GM19397 (cell line): ENCODE data around the gene EPN3.

Experiments
- ATAC-seq: cut with Tn5 transposase; IDR thresholded peaks from one replicate; pipeline ENCODE4 v1.9.1; 2021; ENCODE audit warnings: mild to moderate bottlenecking, moderate library complexity; ENCODE audit not compliant: unreplicated experiment

EPN3 gene

DNA sequence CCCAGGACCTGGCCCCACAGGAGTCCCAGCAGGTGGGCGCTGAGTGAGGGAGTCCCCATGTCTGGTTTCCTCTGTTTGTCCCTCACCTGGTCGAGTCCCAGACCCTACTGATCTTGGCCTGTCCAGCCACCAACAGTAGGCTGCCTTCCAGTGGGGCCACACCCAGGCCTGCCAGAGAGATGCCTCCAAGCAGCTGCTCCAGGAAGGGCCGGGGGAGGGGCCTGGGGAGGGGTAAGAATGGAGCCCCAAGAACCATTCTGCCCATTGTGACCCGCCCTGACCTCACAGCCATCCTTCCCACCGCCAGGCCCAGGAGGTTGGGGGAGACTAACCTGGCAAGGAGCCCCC lies 15.2 kb downstream of the EPN3 start:
- ATAC-seq = no peak

DNA sequence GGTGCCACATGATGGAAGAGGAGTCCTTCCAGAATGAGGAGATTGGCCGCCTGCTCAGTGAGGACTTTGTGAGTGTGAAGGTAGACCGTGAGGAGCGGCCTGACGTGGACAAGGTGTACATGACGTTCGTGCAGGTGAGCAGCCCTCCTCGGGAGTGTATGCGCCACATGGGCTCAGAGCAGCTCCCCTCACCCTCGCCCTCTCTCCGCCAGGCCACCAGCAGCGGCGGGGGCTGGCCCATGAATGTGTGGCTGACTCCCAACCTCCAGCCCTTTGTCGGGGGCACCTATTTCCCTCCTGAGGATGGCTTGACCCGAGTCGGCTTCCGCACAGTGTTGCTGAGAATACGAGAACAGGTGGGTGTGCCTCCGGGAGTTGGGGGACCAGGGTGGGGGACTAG lies 16.3 kb downstream of the EPN3 start:
- ATAC-seq = no peak

DNA sequence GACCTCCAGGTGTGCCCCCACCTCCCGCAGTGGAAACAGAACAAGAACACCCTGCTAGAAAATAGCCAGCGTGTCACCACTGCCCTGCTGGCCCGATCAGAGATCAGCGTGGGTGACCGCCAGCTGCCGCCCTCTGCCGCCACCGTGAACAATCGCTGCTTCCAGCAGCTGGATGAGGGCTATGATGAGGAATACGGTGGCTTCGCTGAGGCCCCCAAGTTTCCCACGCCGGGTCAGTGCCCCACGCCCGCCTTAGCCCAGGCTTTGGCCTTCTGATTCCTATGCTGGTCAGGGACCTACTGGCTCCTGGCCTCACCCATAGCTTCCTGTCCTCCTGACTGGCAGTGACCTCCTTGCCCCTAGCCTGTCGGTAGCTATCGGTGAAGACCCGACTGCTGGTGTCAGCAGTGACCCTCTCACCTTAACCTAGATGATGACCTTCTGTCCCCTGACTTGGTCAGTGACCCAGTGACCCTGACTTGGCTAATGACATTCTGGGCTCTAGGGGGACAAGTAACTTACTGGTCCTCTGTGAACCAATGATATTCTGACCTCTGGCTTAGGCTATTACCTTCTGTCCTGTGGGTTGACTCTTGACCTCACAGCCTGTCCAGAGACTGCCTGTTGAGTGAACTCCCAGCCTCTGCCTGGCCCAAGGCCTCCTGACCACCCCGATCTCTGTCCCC lies 16.9 kb downstream of the EPN3 start:
- no peak for ATAC-seq

DNA sequence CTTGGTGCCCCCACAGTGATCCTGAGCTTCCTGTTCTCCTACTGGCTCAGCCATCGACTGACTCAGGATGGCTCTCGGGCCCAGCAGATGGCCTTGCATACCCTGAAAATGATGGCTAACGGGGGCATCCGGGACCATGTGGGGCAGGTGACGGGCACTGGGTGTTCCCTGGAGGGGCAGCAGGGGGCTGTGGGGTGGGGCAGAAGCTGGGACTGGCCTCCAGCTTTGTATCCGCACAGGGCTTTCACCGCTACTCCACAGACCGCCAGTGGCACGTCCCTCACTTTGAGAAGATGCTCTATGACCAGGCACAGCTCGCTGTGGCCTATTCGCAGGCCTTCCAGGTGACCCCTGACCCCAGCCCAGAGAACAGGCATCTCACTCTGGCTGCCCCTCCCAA lies 17.4 kb downstream of the EPN3 start:
- ATAC-seq = no peak

DNA sequence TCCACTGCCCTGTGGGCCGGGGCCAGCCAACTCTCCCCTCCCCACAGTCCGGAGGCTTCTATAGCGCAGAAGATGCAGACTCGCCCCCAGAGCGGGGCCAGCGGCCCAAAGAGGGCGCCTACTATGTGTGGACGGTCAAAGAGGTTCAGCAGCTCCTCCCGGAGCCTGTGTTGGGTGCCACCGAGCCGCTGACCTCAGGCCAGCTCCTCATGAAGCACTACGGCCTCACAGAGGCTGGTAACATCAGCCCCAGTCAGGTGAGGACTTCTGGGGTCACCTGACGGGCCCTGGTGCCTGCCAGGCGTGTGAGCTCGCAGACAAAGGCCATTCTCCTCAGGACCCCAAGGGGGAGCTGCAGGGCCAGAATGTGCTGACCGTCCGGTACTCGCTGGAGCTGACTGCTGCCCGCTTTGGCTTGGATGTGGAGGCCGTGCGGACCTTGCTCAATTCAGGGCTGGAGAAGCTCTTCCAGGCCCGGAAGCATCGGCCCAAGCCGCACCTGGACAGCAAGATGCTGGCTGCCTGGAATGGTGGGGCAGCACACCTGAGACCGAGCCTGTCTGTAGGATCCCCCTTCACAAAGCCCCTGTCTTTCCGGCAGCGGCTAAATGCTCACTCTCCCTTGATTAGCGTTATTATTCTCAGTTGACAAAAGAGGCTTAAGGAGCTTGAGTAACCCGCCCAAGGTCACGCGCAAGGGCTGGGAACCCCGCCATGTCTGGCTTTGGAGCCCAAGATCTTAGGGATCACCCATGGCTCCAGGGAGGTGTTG lies 18.3 kb downstream of the EPN3 start:
- no peak for ATAC-seq

DNA sequence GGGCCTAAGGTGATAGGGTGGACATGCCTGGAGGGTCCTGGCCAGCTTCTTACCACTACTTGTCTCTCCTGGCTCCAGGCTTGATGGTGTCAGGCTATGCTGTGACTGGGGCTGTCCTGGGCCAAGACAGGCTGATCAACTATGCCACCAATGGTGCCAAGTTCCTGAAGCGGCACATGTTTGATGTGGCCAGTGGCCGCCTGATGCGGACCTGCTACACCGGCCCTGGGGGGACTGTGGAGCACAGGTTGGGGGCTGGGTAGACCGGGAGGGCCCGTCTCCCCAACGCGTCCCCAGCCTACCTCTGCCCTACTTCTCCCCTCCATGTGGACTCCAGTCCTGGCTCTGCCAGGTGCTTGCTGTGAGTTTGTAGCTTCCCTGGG lies 18.9 kb downstream of the EPN3 start:
- no peak for ATAC-seq

DNA sequence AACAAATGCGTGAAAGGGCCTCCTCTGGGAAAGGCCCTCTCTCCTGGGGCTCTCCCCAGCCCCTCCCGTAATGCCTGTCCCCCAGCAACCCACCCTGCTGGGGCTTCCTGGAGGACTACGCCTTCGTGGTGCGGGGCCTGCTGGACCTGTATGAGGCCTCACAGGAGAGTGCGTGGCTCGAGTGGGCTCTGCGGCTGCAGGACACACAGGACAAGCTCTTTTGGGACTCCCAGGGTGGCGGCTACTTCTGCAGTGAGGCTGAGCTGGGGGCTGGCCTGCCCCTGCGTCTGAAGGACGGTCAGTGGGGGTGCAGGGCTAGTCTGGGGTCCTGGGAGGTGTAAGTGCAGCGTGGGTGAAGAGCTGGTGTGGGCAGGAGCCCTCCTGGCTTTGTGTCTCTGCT lies 19.3 kb downstream of the EPN3 start:
- ATAC-seq = no peak

DNA sequence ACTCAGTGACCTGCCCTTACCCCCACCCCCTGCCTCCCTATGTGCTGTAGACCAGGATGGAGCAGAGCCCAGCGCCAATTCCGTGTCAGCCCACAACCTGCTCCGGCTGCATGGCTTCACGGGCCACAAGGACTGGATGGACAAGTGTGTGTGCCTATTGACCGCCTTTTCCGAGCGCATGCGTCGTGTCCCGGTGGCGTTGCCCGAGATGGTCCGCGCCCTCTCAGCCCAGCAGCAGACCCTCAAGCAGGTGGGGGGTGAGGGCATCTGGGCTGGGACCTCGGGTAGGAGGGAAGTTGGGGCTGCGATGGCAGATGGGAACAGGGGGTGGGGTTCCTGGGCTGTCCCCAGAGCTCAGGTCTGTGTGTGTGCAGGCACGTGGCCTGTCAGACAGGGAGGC lies 21.7 kb downstream of the EPN3 start:
- no peak for ATAC-seq

DNA sequence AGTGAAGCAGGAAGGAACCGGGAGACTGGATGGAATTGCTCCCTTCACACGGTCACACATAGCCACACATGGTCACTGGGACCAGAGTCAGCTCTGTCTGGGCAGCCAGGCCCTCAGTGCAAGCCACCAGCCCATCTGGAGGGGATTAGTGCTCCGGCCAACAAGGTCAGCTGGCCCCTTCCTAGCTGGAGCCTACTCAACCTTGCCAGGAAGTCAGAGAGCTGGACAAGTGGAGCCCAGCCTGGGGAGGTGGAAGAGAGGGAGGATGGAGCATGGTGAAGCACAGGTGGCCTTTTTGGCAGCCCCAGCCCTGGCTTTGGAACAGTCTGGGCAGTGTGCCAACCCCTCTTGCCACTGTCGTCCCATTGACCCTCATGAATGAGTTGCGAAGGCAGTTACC lies 24.3 kb downstream of the EPN3 start:
- no peak for ATAC-seq

DNA sequence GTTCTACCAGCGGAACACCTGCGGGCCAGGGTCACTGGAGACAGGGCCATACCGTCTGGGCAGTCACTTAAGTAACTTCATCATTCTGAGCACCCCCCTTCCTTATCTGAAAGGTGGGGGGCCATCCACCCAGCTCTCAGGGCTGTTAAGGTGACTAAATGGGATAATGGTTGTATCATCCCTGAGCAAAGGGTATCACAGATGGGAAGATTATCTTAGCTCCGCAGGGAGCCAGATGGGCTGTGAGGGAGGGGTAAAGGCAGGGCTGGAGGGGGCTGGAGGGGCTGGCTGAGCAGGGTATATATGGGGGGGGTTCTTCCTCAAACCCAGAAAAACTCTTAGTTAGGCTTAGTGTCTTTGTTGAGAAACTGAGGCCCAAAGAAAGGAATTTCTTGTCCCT lies 25.1 kb downstream of the EPN3 start:
- no peak for ATAC-seq

DNA sequence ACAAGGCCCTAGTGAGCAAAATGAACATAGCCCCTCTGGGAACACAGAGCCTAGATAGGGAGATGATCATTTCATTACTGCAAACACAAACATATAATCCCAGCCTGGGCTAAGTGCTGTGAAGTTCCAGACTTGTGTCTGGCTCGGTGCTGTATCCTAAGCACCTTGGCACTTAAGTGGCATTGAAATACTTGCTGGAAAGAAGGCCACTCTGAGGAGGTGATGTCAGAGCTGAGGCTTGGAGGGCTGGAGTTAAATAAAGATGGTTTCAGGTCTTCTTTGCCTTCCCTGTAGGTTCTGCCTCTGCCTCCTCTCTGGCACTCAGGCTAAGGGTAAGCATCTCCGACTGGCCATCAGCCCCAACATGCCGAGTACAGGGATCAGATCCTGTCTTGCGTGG lies 25.6 kb downstream of the EPN3 start:
- ATAC-seq = no peak

DNA sequence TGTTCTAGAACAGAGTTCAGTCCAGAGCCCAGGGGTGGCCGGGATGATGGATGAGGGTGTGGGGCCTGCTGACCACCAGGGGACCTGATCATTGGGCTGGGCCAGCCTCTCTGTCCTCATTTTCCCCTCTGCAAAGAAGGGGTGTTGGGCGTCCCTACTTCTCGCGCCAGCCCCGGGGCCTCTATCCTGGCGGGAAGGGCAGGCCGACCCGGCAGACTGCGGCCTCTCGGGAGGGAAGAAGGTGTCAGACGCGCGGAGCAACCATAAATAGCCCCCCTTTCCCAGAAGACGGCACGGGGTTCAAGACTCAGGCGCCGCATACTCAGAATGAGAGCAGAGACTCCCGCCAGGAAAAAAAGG lies 26.0 kb downstream of the EPN3 start:
- no peak for ATAC-seq

DNA sequence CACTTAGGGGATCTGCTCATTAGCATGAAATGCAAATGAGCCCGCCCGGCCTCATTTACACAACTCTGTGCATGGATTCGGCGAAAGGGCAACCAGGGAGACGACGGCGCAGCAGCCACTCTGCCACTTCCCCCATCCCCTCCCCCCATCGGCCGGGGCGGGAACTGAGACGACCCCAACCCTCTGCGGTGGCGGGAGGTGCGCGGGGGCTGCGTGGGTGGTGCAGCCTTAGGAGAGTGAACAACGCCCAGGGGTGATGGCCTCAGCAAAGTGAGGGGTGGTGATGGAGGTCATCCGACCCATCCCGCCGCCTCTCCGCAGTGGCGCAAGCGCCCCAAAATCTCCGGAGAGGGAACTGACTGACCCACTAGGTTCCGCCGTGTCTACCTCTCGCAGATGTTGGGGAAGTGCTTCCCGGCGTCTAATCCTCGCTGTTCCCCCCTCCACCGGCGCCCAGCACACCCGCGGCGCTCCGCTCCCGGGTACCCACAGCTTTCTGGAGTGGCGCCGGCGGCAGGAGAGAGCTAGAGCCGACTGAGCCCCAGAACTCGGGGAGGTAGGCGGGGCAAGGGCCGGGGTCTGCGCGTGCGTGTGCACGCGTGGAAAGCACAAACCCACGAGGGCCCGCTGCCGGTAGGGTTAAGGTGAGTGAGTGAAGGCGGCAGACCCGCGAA lies 26.5 kb downstream of the EPN3 start:
- ATAC-seq = no peak

DNA sequence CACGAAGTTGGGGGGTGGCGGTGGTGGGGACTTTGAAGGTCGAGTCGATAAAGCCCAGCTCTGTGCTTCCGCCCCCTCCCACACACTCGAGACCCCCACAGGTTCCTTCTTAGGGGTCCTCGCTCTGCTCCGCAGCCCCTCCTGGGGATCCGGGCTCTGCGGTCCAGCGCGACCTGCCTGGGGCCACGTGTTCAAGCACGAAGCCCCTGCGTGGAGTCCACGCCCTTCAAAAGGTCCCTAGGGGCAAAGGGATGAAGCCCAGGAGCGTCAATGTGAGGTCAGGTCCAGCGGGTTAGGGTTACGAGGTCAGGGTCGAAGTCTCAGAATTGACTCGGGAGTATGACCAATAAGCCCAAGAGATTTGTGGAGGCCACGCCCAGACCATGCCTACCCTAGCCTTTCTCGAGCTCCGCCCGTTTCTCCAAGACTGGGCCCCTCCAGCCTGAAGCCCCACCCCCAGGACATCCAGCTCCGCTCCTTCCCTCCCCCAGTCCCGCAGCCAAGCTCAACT lies 27.2 kb downstream of the EPN3 start:
- no peak for ATAC-seq

DNA sequence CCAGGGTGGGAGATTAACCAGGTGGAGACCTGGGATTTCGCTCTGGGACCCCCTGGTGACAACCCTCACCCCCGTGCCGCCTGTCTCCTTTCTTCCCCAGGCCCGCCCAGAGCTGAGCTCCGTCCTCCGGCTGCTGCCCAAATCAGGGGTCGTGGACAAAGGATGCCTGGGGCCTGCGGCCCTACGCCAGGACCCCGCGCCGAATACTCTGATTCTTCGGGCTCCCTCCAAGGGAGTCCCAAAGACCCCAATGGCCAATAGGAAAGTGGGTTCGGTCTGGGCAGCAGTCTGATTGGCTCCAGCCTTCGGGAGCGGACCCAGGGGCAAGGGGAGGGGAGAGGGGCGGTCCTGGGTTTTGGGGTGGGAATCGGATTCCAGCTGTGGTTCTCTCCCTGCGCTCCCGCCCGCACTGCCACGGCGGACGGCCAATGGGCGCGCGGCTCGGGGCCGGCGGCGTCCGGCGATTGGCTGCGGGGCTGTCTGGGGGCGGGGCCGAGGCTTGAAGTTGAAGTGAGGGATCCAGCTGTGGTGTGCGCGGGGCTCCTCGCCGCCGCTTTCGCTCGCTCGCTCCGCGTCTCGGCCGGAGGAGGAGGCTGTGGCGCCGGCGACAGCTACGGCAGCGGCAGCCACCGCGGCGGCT lies 27.8 kb downstream of the EPN3 start, which contains the start of gene CACNA1G:
Gene CACNA1G (plus strand): TSS at position 531 of the 640 bp plus-strand sequence. CDS start 745 bp downstream, outside the sequence.
- peak; percentile 94 for ATAC-seq

DNA sequence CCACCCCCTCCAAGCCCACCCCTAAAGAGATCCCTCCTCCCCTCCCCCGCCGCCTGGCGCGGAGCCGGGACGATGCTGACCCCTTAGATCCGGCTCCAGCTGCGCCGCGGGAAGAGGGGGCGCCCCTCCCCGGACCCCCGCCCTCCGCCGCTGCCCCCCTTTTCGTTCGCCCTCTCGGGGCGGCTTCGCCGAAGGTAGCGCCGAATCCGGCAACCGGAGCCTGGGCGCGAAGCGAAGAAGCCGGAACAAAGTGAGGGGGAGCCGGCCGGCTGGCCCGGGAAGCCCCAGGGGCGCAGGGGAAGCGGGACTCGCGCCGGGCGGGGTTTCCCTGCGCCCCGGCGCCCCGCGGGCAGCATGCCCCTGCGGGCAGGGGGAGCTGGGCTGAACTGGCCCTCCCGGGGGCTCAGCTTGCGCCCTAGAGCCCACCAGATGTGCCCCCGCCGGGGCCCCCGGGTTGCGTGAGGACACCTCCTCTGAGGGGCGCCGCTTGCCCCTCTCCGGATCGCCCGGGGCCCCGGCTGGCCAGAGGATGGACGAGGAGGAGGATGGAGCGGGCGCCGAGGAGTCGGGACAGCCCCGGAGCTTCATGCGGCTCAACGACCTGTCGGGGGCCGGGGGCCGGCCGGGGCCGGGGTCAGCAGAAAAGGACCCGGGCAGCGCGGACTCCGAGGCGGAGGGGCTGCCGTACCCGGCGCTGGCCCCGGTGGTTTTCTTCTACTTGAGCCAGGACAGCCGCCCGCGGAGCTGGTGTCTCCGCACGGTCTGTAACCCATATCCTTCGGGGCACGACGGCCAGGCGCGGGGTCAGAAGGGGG lies 28.6 kb downstream of the EPN3 start:
- peak; percentile 5 for ATAC-seq

DNA sequence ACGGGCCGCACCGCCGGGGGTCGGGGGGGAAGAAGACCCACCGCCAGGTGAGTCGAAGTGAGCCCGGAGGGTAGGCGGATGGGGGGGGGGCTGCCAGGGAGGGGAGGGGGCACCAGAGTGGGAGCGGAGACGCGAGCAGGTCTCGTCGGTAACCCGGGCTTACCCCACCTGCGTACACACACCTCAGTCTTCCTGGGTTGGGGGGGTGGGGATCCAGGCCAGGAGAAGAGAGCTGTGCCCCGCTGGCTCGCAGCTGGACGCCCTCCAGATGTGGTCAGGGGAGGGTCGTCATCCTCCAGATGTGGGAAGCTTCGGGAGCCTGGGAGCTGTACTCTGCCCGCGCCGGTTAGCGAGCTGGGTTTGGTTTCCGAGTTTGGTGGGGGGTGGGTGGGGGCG lies 29.2 kb downstream of the EPN3 start:
- no peak for ATAC-seq

DNA sequence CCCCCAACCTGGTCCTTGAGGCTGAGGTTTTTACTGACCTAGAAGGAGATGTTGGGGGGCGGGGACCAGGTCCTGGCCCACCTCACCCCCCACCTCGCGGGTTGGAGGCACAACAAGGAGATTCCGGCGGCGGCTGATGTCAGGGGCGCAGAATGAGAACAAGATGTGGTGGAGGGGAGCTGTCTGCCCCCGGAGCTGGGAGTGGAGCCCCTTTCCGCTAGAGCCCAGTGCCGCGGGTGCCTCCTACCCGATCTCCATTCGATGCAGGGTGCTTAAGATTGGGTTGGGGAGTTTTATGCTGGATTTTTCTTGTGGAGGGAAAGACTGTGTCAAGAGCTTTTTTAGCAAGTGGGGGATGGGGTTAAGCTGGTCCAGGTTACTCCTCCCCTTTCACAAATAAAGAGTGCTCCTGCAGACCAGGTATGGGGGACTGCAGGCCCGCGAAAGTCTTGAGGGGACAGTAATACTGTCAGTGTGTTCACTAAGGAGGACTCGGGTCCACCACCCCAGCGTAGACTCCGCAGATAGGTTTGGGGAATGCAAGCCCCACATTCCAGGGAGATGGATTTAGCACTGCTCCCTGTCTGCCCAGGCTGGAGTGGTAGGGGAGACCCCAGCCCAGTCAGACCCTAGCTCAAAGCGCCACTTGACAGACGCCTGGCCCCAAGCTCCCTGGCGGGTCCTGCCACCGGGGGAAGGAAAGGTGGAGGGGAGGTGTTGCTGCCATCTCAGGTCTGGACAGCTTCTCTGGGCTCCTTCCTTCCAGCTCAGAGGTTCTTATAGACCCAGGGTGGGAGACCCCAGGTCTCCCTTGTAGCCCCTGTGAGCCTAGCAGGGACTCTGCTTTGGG lies 29.9 kb downstream of the EPN3 start:
- ATAC-seq = no peak

DNA sequence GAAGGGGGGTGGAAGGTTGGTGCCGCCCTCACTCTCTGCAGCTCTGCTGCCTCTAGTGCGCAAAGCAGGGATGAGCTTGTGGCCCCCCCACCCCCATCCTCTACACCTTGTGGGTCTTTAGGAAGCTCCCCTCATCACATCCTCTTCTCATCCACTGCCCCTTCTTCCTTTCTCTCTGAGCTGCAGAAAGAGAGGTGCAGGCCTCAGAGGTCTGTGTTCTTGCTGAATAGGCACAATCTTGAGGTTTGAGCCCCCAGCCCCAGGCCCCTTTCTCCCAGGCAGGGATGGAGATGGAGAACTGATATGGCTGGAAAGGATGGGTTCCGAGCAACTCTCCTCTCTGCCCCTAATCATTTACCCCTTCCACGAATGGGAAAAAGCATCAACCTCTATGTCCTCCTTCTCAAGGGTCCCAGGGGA lies 30.6 kb downstream of the EPN3 start:
- ATAC-seq = no peak

DNA sequence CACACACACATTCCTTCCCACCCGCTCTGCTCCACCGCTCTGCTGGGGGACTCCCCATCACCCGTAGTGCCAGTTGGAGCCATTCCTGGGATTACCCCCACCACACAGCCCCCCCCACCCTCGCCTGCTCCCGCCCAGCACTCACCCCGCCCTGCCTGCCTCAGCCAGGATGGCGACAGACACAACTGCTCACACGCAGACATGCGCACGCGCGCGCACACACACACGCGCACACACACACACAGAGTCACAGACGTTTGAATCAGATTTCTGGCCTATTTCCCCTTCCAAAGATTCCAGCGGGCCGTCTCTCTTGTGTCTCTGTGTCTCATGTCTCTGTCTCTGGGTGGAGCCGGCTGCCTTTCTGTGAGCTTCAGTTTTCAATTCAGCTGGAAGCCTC lies 32.4 kb downstream of the EPN3 start:
- ATAC-seq = no peak
